PC-9 (cell line): ENCODE data around the gene PAK6. TPM values are rescaled to one million over a fixed set of nuclear protein-coding genes. Genes with fewer than 3 reads are reported as not detected.
A peak's percentile ranks its signal among the peaks of the same experiment; 100 is the strongest.

ENCODE experiments used
- BruUV-seq: library from RNA; stranded (reverse); fragments of 400-500 nt; replicated peaks from 2 replicates; lab custom pipeline; 2021; lab: Mats Ljungman, UMichigan
- CTCF ChIA-PET: fragments of 300-600 bp; sonication (Branson Sonifier 250); formaldehyde crosslinking; loops from one replicate; lab custom pipeline; 2022; ENCODE audit warnings: antibody characterized with exemption; lab: Charles Lee
- POLR2A ChIA-PET: fragments of 300-600 bp; sonication (Branson Sonifier 250); formaldehyde crosslinking; loops from one replicate; lab custom pipeline; 2022; ENCODE audit warnings: antibody characterized with exemption; ENCODE audit not compliant: unreplicated experiment; lab: Charles Lee
- DNase-seq, 2 experiments: peaks; one replicate each; pipeline versions ENCODE4 v3.0.0 to v3.0.0-alpha.2; 2015 to 2022; ENCODE audit warnings: mixed read lengths in 1 of 2
- H2AFZ ChIP-seq: fragments of 200-600 bp; sonication (generic); 2 replicates; pipeline ENCODE4 v1.8.1; 2017; ENCODE audit warnings: antibody characterized with exemption
- H3F3A ChIP-seq: fragments of 200-600 bp; sonication (generic); 2 replicates; pipeline ENCODE4 v1.8.1; 2017; ENCODE audit warnings: antibody characterized with exemption, mild to moderate bottlenecking, low read depth; ENCODE audit not compliant: insufficient read depth
- H3K27ac ChIP-seq: fragments of 200-600 bp; sonication (generic); 2 replicates; pipeline ENCODE4 v1.6.1; 2016; ENCODE audit warnings: mixed run types
- H3K27me3 ChIP-seq: fragments of 200-600 bp; sonication (generic); 2 replicates; pipeline ENCODE4 v1.6.1; 2016; ENCODE audit warnings: low read depth, mixed run types; ENCODE audit not compliant: insufficient read depth
- H3K36me3 ChIP-seq: fragments of 200-600 bp; sonication (generic); 2 replicates; pipeline ENCODE4 v1.6.1; 2016; ENCODE audit warnings: low read depth, mixed run types
- H3K4me1 ChIP-seq: fragments of 200-600 bp; sonication (generic); replicated peaks from 2 replicates; pipeline ENCODE4 v1.6.1; 2016; ENCODE audit warnings: mixed run types; ENCODE audit not compliant: insufficient read depth
- H3K4me2 ChIP-seq: fragments of 200-600 bp; sonication (generic); 2 replicates; pipeline ENCODE4 v1.6.1; 2017; ENCODE audit warnings: mixed run types
- H3K4me3 ChIP-seq: fragments of 200-600 bp; sonication (generic); 2 replicates; pipeline ENCODE4 v1.6.1; 2016; ENCODE audit warnings: mixed run types
- H3K79me2 ChIP-seq: fragments of 200-600 bp; sonication (generic); 2 replicates; pipeline ENCODE4 v1.6.1; 2017; ENCODE audit warnings: low read depth, mixed run types
- H3K9me2 ChIP-seq: fragments of 200-600 bp; sonication (generic); 2 replicates; pipeline ENCODE4 v1.8.1; 2017; ENCODE audit warnings: mild to moderate bottlenecking; ENCODE audit not compliant: insufficient read depth
- H3K9me3 ChIP-seq: fragments of 200-600 bp; sonication (generic); 2 replicates; pipeline ENCODE4 v1.8.1; 2016; ENCODE audit warnings: low read depth; ENCODE audit not compliant: insufficient read depth
- H4K20me1 ChIP-seq: fragments of 200-600 bp; sonication (generic); 2 replicates; pipeline ENCODE4 v1.8.1; 2017; ENCODE audit not compliant: insufficient read depth
- EZH2 ChIP-seq: fragments of 200-600 bp; sonication (generic); IDR thresholded peaks from 2 replicates; pipeline ENCODE4 v1.8.0; 2017; ENCODE audit warnings: antibody characterized with exemption, low read depth
- intact Hi-C: fragments of 100-400 bp; cut with micrococcal nuclease; formaldehyde crosslinking; loops from one replicate; pipeline ENCODE4 v1.10.0; 2022; ENCODE audit not compliant: unreplicated experiment
- total RNA-seq: library from RNA; stranded (reverse); gene quantifications from 2 replicates; pipeline ENCODE4 v1.2.3, GENCODE V29; 2021
- TF ChIP-seq, protein P1 (sequence below): fragments of 200-600 bp; sonication (generic); conservative IDR thresholded peaks from 2 replicates; pipeline ENCODE4 v1.6.1; 2017; ENCODE audit warnings: mixed run types, antibody characterized with exemption, mild to moderate bottlenecking, moderate library complexity

Gene PAK6
- total RNA-seq, 1 experiment from 2014 or later = 10.7 TPM

DNA sequence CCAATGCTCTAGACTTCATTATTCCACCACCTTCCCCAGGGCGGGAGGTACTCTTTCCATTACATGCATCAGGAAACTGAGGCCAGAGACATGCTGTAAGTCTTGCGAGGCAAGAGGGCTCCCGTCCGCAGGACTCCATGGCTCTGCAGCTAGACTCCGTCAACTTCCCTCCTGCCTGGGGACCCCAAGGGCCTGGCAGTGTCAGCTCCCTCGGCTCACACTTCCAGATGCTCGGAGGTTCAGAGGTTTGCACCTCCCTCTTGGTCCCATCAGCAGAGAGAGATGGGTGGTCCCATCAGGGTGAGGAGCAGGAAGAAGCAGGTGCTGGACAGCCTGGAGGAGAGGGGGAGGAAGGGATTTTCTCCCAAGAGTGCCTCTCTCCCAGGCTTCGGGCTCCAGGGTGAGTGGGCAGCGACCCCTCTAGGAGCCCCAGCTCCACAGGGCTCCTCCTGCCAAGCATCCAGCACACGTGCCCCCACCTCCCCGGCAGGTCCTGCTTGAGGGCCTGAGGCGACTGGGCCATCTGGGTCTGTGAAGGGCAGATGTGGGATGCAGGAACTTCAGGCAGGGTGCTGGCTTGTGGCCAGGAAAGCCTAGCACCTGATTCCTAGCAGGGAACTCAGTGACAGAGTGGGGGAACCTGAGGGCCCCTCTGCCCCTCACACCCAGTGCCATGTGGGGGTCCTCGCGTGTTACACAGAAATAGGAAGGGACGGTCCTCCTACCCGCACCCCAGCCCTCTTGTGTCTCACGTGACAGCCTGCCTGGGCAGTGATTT lies 9.3 kb downstream of the PAK6 start:
- no TSS peak for BruUV-seq
- Histone ChIP-seq H3K9me2 (no peaks in the 10 kb centered on the region), H3K79me2 (no peaks in the 10 kb centered on the region), H2AFZ (no peak overlapping the region), H3K27me3 (no peaks in the 10 kb centered on the region), H3K4me3 (no peak overlapping the region), H3K36me3 (no peaks in the 10 kb centered on the region), H4K20me1 (no peaks in the 10 kb centered on the region), H3K4me2 (no peak overlapping the region), H3K27ac (no peak overlapping the region), H3K4me1 (peaks cover 37% of the 10 kb centered on the region), H3F3A (peaks cover 36% of the 10 kb centered on the region), H3K9me3 (no peaks in the 10 kb centered on the region)
- intact Hi-C loops = no loop called here
- ChIA-PET CTCF (no interaction called here), POLR2A (no interaction called here)
- no peak for DNase-seq
- TF ChIP-seq, protein P1, sequence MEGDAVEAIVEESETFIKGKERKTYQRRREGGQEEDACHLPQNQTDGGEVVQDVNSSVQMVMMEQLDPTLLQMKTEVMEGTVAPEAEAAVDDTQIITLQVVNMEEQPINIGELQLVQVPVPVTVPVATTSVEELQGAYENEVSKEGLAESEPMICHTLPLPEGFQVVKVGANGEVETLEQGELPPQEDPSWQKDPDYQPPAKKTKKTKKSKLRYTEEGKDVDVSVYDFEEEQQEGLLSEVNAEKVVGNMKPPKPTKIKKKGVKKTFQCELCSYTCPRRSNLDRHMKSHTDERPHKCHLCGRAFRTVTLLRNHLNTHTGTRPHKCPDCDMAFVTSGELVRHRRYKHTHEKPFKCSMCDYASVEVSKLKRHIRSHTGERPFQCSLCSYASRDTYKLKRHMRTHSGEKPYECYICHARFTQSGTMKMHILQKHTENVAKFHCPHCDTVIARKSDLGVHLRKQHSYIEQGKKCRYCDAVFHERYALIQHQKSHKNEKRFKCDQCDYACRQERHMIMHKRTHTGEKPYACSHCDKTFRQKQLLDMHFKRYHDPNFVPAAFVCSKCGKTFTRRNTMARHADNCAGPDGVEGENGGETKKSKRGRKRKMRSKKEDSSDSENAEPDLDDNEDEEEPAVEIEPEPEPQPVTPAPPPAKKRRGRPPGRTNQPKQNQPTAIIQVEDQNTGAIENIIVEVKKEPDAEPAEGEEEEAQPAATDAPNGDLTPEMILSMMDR = no peak
- TF ChIP-seq EZH2 = no peak

DNA sequence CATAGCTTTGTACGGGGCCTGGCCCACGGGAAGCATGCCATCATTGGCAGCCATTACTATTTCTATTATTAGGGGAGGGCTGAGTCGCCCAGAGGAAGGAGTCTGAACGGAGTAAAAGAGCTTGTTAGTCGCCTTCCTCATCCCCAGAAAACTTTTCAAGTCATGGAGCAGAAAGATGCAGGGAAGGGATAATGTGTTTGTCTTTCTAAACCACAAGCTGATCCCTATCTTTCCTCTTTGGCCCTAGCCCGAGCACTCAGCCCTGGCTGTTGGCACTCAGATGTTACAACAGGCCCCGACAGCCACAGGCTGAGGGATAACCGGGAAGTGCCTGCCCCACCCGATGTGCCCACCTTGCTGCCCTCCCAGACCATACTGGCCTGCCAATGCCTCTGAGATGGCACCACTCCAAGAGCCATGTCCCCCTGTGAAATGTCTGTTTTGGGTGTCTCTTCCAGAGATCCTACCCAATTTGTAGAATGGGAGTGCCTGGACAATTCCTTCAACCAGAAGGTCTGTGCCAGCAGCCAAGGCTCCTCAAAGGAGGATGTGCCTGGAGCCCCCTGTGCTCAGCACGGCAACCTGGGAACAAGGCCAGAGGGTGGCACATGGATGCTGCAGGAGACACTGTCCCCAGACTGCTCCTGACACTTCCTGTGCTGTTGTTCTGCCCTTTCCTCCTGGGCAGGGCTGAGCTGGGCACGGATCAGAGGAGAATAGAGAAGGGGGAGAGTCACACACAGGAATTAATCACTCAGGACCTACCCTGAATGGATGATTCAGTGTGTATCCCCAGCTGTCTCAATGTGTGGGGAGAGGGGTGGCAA lies 10.8 kb downstream of the PAK6 start:
- Histone ChIP-seq H3F3A (peaks cover 32% of the 10 kb centered on the region), H2AFZ (no peak overlapping the region), H3K27me3 (no peaks in the 10 kb centered on the region), H3K4me2 (peak overlapping the region; percentile 32), H3K9me3 (no peaks in the 10 kb centered on the region), H3K9me2 (no peaks in the 10 kb centered on the region), H3K36me3 (no peaks in the 10 kb centered on the region), H3K4me1 (peaks cover 37% of the 10 kb centered on the region), H4K20me1 (no peaks in the 10 kb centered on the region), H3K79me2 (no peaks in the 10 kb centered on the region), H3K4me3 (no peak overlapping the region), H3K27ac (no peak overlapping the region)
- ChIA-PET POLR2A (no interaction called here), CTCF (no interaction called here)
- intact Hi-C loops = loop anchor here (10.0 kb wide), 1 partner anchor 145 kb away; the partner anchor contains the start of gene BMF
- no peak for TF ChIP-seq EZH2
- TF ChIP-seq, protein P1 = no peak
- peak; percentile 49 to 67 for DNase-seq
- no TSS peak for BruUV-seq

DNA sequence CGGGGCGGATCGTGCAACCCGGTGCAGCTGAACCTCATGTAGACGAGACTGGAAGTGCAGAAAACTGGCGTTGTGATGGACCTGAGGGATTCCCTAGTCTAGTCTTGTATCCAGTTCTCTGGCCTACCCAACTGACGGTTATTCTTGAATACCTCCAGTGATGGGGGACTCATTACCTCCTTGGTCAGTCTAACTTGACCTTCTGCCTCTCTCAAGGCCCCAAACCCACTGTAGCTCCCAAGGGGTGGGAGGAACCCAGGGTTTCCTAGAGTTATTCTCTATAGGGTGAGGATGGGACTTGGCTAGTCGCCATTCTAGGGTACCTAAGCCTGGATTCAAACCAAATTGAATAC lies 11.4 kb downstream of the PAK6 start:
- no peak overlapping the region for H3K4me3 ChIP-seq
- BruUV-seq = no TSS peak
- H4K20me1 ChIP-seq = no peaks in the 10 kb centered on the region
- H3K27me3 ChIP-seq = no peaks in the 10 kb centered on the region
- ChIA-PET POLR2A (no interaction called here), CTCF (no interaction called here)
- H3F3A ChIP-seq = peaks cover 28% of the 10 kb centered on the region
- no peak for TF ChIP-seq EZH2
- TF ChIP-seq, protein P1 = no peak
- no peak for DNase-seq
- no peaks in the 10 kb centered on the region for H3K9me3 ChIP-seq
- no peak overlapping the region for H2AFZ ChIP-seq
- intact Hi-C loops = loop anchor here (10.0 kb wide), 1 partner anchor 145 kb away; the partner anchor contains the start of gene BMF
- peaks cover 32% of the 10 kb centered on the region for H3K4me1 ChIP-seq
- H3K27ac ChIP-seq = no peak overlapping the region
- no peak overlapping the region; the same call in 1 of the 2 replicates for H3K4me2 ChIP-seq
- H3K9me2 ChIP-seq = no peaks in the 10 kb centered on the region
- H3K36me3 ChIP-seq = no peaks in the 10 kb centered on the region
- H3K79me2 ChIP-seq = no peaks in the 10 kb centered on the region
